DMS79 treated with DMSO at 0.1 percent for 48 hours (cell line): Measurements from ENCODE around the gene PLEKHA6.
"Not testable (repeated sequence)": the region's sequence is repeated elsewhere in the genome, so short reads cannot be mapped to it uniquely, and the experiment has no call there.

Experiments used
- DNase-seq: peaks from one replicate; lab custom pipeline; 2025; lab: John Stamatoyannopoulos, UW

Gene PLEKHA6

DNA sequence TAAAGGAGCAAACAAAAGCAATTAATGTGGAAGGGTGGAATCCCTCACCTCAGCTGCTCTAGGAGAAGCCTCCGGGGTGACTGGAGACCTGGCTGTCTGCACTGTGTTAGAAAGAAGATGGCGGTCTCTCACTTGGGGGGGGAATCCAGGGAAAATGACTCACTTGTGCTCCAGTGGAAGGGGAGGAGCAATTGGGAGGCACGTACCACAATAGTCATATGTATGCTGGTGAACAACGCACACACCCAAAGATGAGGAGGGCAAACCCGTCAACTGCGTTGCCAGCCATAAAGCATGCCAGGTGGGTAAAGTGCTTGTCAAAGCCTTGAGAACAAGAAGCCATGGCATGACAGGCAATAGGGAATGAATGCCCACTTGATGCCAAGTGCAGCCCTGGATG is 22.1 kb downstream of the PLEKHA6 start:
- DNase-seq, result no peak

DNA sequence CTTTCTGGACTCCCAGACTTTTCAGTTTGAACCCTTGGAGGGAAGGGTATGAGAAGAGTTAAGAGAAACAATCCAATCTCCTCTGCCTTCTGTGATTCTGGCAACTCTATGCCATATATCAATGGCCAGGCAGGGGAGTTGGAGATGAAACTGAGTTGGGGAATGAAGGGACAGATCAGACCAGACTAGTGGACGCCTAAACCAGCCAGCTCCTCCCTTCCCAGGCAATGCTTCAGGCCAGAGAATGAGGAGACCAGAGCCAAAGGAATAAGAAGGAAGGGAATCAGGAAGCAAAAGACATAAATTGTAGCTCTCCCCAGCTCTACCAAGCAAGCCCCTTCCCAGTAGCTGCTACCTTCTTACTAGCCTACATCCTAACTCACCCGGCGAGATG is 22.7 kb downstream of the PLEKHA6 start:
- no peak for DNase-seq

DNA sequence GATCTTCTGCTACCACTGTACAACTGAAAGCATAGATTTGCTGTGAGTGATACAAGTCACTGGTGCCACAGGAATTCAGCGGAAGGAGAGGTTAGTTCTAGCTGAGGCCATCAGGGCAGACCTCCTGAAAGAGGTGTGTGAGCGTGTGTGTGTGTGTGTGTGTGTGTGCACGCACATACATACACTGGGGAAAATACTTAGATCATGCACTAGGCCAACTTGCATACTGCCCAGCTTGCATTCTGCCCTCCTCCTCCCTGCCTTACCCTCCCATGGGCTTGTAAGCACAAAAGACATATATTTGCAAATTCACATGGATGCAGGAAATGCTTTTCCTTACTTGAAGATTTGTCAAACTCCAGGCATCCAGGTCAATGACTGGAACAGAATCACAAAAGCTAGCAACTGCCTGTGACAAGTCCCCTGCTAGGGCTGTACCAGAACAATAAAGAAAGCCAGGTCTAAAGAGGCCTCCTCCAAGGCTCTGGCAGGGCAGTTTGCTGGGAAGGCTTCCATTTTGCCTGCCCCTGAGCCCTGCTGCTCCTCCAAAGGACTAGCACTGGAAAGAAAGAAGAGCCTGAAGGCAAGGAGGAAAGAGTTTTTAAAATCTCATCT is 23.2 kb downstream of the PLEKHA6 start:
- no peak for DNase-seq

DNA sequence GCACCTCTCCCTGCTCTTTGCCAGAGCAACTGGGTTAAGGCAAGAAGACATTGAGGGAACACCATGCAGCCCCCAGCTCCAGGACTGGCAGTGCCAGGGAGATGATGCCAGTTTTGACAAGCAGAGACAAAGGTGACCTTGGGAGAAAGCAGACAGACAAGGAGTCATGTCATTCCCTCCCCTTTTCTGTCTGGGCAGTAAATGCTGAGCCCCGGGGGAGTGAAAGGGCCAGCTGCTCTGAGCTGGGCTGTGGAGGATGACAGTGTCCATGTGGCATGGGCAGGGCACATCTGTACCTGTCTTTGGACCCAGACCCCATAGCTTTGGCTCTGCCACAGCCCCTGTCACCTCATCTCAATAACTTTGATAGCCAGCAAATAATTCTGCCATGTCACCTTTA is 24.2 kb downstream of the PLEKHA6 start:
- no peak for DNase-seq

DNA sequence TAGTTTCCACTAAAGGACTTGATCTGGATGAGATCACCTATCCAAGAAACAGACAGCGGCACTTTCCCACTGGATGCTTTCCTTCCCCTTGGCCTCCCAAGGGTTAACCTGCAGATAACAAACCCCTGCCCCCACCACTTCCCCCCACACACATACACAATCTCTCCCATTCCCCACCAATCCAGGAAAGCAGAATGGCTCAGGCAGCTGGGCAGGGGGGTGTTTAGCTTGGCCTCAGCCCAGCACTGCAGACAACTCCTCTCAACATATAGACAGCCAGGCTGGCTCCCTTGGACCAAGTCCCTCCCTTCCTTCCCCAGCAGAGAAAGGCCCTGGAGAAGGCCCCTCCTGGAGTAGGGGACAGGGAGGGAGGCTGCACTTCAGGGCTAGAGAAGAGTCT is 24.6 kb downstream of the PLEKHA6 start:
- no peak for DNase-seq

DNA sequence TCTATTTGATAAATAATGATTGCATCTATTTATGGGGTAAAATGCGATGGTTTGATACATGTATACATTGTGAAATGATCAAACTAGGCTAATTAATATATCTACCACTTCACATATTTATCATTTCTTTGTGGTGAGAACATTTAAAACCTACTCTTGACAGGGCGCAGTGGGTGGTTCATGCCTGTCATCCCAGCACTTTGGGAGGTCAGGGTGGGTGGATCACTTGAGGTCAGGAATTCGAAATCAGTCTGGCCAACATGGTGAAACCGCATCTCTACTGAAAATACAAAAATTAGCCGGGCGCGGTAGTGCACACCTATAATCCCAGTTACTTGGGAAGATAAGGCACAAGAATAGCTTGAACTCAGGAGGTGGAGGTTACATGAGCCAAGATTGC is 25.3 kb downstream of the PLEKHA6 start:
- DNase-seq, result no peak

DNA sequence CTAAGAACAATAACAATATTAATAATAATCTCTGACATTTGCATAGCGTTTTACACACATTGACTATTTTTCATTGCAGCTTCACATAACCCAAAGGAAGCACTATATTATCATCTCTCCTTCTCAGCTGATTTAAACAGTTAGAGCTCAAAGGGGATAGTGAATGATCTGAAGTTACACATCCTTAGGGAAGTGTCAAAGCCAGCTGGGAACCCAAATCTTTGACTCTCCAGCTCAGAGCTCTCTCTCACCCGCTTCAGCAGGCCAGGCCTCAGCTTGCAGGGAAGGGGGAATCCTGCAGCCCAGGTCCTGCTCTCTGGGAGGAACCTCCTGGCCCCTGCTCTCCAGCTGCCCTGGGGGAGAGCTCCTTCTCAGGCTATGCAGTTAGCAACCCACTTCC is 26.3 kb downstream of the PLEKHA6 start:
- DNase-seq, result no peak

DNA sequence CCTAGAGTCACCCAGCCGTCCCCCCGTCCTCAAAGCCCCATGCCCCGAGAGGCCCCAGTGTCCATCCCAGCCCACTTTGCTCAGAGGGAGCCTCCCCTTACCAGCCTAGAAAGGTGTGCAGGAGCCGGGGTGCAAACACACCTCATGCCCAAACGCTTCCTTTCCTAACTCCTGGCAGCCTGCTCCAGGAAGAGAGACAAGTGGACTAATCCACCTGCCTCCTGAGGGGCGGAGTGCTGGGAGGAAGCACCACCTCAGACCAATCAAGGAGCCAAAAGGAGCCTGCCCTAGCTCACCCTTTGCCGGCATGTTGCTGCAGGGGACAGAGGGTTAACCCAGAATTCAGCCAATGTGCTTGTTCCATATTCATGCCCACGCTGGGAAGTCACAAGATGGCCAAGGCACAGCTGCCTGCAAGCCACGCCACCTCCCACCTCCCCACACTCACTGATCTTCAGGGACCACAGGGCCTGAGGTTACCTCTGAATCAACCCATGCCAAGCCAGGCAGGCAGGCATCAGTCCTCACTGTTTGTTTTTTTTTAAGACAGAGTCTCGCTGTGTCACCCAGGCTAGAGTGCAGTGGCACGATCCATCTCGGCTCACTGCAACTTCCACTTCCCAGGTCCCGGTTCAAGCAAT is 27.8 kb downstream of the PLEKHA6 start:
- peak; percentile 23 for DNase-seq

DNA sequence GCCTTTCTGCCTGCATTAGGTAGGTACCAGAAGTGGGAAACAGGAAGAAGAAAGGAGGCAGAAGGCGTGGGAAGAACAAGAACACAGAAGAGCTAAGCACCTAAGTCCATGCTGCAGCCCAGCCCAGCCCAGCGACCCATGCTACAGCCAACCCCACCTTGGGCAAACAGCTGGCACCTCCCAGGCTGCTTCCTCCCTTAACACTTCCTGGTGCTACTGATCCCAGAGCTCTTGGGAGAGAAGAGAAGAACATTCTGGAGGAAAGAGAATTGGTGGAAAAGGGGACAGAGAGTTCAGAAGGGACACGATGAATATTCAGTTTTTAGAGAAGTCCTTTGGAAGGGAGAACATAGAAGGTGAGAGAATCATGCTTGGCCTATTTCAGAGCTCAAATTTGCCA is 28.5 kb downstream of the PLEKHA6 start:
- no peak for DNase-seq

DNA sequence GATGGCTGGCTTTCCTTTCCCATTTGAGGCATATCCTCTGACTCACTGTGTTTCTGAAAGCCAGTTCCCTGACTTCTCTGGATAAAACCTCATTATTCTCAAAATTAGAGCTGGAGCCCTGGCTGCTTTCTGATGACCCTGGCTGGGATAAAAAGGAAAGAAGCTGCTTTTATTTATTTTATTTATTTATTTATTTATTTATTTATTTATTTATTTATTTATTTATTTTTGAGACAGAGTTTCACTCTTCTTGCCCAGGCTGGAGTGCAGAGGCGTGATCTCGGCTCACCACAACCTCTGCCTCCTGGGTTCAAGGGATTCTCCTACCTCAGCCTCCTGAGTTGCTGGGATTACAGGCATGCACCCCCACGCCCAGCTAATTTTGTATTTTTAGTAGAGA is 31.9 kb downstream of the PLEKHA6 start:
- DNase-seq, result not testable (repeated sequence)

DNA sequence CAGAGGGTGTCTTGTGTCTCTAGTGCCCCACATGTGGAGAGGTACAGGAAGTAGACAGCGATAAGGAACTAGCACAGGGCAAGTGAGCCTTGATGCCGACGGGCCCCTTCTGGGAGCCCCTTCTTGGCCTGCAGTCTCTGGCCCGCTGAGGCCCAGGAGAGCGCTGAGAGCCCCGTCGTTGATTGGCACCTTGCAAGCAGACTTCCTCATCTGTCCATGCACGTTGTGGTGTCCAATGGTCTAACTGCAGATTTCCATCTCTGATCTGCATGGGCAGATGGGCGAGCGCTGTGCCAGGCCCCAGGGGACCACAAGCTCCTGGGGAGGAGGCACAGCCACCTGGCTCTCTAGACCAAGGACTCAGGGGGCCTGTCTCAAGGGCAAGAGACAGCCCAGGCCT is 32.4 kb downstream of the PLEKHA6 start:
- no peak for DNase-seq

DNA sequence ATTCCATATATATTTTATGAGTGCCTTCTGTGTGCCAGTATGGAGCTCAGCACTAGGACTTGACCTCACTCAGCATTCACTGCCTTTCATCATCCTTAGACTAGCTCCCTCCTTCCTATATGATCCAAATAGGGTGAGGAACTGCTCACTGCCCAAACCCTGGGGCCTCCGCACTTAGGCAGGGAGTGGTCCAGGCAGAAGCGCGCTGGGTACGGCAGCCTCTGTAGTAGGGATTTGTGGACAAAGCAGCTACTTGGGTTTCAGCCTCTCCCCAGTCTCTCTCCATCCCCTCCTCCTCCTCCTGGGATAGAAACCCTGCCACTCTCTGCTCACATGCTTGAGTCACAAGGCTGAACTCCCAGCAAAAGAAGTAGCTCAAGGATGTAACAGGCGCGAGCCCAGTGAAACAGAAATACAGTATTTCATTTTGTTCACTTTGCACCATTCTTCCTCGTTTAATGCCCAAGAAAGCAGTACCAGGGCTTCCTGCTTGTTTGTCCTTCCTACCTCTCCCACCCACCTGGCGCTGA is 32.9 kb downstream of the PLEKHA6 start:
- no peak for DNase-seq

DNA sequence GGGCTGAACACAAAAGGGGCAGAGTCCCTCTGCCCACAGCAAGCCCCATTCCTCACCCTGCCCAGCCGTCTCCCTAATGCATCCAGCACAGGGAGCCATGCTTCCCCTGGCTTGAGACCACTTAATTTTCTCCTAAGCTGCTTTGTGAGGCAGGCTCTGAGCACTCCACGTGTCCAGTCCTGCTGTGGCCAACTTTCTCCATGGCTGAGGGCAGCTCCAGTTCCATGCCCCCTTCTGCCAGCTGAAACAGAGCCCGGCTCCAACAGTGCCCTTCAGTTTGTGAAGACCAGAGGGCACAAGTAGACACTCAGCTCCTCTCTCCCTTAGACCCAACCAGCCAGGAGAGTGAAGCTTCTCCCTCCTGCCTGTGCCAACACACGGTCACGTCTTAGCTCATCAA is 33.8 kb downstream of the PLEKHA6 start:
- no peak for DNase-seq

DNA sequence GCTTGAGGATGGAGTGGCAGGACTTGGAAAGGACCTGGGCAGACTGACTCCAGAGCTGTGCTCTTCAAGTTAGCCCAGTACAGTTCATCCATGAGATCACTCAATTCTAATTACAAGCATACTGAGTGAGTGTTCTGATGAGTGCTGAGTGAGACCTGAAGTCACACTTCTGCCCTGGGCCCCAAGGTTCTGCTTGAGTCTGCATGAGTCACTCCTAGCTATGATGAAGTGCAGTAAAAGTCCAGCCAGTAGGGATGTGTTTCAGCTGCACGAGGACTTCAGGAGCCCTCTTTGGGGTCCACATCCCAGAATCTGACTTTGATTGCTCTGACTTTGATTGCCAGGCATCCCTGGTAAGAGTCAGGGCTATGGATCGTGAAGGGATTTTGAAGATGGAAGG is 35.8 kb downstream of the PLEKHA6 start:
- no peak for DNase-seq

DNA sequence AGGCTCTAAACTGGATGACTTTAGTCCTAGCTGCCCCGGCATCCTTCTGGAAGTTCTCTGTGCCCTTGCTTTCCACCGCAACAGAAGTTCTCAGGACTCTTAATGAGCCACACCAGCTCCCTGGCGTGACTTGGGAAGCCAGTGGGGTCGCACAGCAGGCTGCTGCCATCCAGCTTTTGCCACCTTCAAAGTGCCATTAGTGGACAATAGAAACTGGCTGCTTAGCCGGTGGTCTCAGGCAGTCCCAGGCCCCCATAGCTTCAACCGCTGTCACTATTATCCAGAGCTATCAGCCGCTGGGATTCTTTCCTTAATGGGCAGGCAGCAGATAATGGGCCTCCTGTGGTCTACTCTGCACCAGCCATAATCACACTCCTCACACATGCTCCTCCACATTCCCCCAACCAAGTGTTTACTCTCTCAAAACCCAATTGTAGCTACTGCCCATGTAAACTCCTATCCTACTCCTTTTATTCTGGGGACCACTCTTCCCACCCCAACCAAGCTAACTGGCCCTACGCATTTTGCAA is 37.3 kb downstream of the PLEKHA6 start:
- no peak for DNase-seq

DNA sequence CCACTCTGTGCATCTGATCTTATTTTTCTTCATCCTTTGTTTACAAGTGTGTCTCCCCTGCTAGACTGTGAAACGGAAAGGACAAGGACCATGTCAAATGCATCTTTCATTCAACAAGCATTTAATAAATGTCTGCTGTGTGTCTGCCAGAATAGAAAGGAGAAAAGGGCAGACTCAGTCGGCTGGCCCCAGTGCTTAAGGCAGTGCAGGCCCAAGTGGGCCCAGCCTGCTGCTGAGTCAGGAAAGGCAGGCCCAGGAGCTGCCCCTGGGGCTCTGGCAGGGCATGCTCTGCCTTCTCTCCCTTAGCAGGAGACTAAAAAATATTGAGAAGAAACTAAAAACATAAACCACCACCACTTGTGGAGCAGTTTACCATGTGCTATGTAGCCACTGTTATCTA is 38.1 kb downstream of the PLEKHA6 start:
- DNase-seq, result no peak

DNA sequence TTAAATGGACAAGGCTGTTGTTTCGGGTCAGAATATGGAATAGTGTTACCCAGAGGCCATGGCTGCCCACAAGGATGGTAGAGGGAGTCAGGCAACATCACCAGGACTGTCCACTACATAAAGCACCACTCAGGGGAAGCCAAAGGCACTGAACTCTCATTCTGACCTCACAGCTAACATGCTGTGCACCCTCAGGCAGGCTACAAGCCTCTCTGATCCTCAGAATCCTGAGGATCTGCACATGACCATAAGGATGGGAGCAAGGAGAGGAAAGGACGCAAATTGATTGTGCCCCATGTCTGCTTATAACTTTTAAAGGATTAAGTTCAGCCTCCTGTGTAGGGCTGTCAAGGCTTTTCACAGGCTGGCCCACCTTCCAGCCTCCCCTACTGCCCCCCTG is 38.7 kb downstream of the PLEKHA6 start:
- DNase-seq, result no peak

DNA sequence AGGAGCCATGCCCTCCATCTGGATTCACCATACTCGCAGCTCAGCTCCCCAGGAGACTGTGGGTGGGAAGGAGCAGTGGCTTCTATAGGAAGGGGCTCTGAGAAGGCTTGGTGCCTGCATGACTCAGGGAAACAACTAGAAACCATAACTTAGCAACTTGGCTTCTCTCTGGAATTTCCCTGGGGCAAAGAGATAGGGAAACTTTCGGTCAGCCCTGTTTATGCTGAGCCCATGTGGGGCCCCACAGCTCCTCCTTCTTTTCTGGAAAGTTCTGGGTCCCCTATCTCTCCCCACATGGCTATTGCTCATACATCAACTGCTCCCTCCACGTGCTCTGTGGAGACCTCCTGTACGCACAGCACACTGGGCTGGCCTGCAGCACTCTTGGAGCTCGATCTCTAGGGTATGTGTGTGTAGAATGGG is 39.3 kb downstream of the PLEKHA6 start:
- no peak for DNase-seq

DNA sequence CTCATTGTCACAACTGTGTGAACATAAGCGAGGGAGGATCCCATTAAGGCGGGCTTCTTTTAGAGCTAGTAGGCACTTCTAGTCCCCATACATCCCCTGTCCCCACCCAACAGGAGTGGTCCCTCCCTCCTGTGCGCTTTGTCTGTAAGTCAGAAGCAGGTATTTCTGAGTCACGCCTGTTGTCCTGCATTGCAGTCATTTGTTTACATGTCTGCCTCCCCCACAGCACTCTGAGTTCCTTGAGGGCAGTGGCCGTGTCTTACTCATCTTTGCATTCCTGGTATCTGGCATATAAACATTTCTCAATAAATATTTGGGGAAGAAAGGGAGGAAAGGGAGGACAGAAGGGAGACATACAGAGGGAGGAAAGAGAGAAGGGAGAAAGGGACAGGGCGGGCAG is 40.3 kb downstream of the PLEKHA6 start:
- DNase-seq, result no peak

DNA sequence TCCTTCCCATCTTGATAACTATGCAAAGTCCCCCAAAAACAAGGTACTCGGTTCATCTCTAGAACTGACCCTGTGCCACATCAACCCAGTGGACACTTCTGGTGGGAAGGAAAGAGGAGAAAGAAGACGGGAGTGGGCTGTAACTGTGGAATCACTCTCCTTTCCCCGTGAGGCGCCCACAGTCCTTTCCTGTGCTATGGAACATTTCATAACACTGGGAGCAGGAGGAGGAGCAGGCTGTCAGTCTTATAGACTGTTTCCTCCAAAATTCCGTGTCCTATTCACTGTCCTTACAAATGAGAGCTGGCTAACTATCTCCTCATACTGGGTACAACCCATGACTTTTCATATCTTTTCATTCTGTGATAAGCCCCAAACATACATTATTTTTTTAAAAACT is 40.7 kb downstream of the PLEKHA6 start:
- DNase-seq, result no peak

DNA sequence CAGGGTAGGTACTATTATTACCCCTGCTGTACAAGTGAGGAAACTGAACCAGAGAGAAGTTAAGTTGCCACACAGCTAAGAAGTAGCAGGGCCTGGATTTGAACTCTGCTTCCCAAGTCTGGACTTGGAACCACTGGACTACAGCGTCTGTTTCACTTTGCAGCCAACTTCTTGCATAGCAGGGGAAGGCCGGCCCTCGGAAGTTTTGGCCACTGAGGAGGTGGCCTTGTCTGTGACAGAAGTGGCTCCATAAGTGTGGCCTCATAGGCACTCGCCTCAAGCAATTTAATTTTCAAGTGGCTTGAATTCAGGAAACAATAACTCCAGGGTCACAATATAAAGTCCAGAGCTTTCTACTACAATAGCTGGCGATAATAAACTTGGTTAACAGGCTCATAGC is 41.4 kb downstream of the PLEKHA6 start:
- no peak for DNase-seq

DNA sequence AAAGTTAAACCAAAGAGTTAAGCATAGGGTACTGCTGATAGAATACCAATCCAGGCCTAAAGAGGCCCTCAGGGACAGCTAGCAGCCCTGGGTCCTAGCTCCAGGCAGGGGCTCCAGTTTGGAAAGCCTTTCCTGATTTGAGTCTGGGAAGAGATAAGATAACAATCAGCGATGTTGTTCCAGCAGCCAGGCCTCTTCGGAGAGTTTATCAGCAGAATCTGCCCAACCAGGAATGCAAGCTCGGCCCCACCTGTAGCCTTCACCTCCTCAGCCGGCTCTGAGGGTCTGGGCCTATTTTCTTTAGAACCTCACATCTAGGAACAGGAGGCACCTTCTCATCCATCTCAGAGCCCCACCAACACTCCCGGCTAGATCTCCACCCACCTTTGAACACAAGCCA is 42.6 kb downstream of the PLEKHA6 start:
- no peak for DNase-seq

DNA sequence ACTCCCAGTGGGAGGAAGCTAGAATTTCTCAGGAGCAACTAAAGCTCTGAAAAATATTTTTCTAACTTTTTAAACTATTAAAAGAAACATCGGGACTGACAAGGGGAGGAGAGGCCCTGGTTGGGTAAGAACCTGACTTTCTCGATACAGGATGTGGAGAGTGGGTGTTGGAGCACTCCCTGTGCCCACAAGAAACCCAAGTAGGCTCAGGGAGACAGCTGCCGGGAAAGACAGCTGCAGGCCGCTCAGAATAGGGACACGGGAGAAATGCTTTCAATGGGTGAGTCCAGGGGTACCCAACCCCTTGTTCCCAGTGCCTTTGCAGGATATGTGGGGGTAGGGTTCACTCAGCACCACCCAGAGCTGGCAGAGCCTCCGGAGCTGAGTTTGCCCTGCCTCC is 43.6 kb downstream of the PLEKHA6 start:
- no peak for DNase-seq
